HepG2 (cell line): ENCODE data around the gene CHCHD5. TPM values are rescaled to one million over a fixed set of nuclear protein-coding genes. Genes with fewer than 3 reads are reported as not detected.

Experiments
- ATAC-seq: fragments of 200-7000 bp; cut with Tn5 transposase; 3 replicates; pipeline ENCODE4 v1.9.1; 2020; ENCODE audit warnings: mild to moderate bottlenecking, moderate library complexity
- BruUV-seq: library from RNA; stranded (reverse); fragments of 400-500 nt; replicated peaks from 2 replicates; lab custom pipeline; 2021; lab: Mats Ljungman, UMichigan
- CTCF ChIA-PET: fragments of 300-600 bp; formaldehyde crosslinking; extraction: SDS; loops from one replicate; lab custom pipeline; 2021; ENCODE audit warnings: low total read pairs, inconsistent platforms, low intra/inter-chr PET ratio; lab: Yijun Ruan, JAX
- POLR2A ChIA-PET: fragments of 350-600 bp; sonication (Branson Sonifier 250); formaldehyde crosslinking; loops from one replicate; lab custom pipeline; 2020; ENCODE audit warnings: antibody characterized with exemption, inconsistent platforms; lab: Yijun Ruan, JAX
- DNase-seq: peaks from one replicate; pipeline ENCODE4 v3.0.0-alpha.2; 2015; ENCODE audit warnings: low spot score
- FAIRE-seq: peaks from 3 replicates; lab custom pipeline; 2011; peaks lifted over from hg19 to GRCh38; lab: Jason Lieb, UNC
- H2AFZ ChIP-seq: one replicate; pipeline ENCODE4 v1.6.1; 2011; ENCODE audit warnings: low read length, inconsistent platforms
- H3K27ac ChIP-seq: fragments of 300-600 bp; 3 replicates; pipeline ENCODE4 v1.8.0; 2011; ENCODE audit warnings: mixed run types, mild to moderate bottlenecking, mixed read lengths, low read length, inconsistent platforms; ENCODE audit not compliant: insufficient read depth; ENCODE audit errors: extremely low read length
- H3K27me3 ChIP-seq, 2 experiments: fragments of 200-600 bp in 1 of 2; 2 replicates in 1 of 2; 3 replicates in 1 of 2; pipeline versions ENCODE4 v1.6.0 to v1.8.0; 2011; ENCODE audit warnings: low read length in 2 of 2, mild to moderate bottlenecking in 2 of 2, moderate library complexity in 2 of 2, inconsistent platforms in 1 of 2; ENCODE audit not compliant: insufficient read depth in 2 of 2, control insufficient read depth in 1 of 2
- H3K36me3 ChIP-seq, 2 experiments: fragments of 200-600 bp in 1 of 2; replicated peaks in 1 of 2; 2 replicates in 1 of 2; 3 replicates in 1 of 2; pipeline versions ENCODE4 v1.5.1 to v1.8.0; 2011; ENCODE audit warnings: low read length in 2 of 2, inconsistent platforms in 1 of 2; ENCODE audit not compliant: insufficient read depth in 2 of 2, control insufficient read depth in 1 of 2
- H3K4me1 ChIP-seq: 2 replicates; pipeline ENCODE4 v1.5.1; 2012; ENCODE audit warnings: low read length, inconsistent platforms; ENCODE audit not compliant: insufficient read depth
- H3K4me2 ChIP-seq: 2 replicates; pipeline ENCODE4 v1.6.0; 2011; ENCODE audit warnings: low read depth, low read length, inconsistent platforms
- H3K4me3 ChIP-seq, 3 experiments: fragments of 200-600 bp in 1 of 3; sonication (generic), shearing (Covaris generic) in 1 of 3; replicated peaks in 1 of 3; 2 replicates each; pipeline ENCODE4 v1.5.1; 2011 to 2016; ENCODE audit warnings: low read length in 3 of 3, inconsistent platforms in 2 of 3, low read depth in 2 of 3, mild to moderate bottlenecking in 2 of 3, control low read depth in 1 of 3, mixed read lengths in 1 of 3; ENCODE audit not compliant: insufficient read depth in 1 of 3
- H3K79me2 ChIP-seq: one replicate; pipeline ENCODE4 v1.6.1; 2011; ENCODE audit warnings: low read length, inconsistent platforms; ENCODE audit not compliant: insufficient read depth
- H3K9ac ChIP-seq: 2 replicates; pipeline ENCODE4 v1.6.0; 2011; ENCODE audit warnings: mild to moderate bottlenecking, low read depth, low read length, inconsistent platforms; ENCODE audit not compliant: insufficient read depth
- H3K9me3 ChIP-seq: 2 replicates; pipeline ENCODE4 v1.5.1; 2012; ENCODE audit warnings: mild to moderate bottlenecking, low read length
- H4K20me1 ChIP-seq: 2 replicates; pipeline ENCODE4 v1.6.0; 2011; ENCODE audit warnings: inconsistent platforms, mild to moderate bottlenecking, low read length, moderate library complexity; ENCODE audit not compliant: insufficient read depth
- SETDB1 ChIP-seq: sonication (generic); formaldehyde crosslinking; IDR thresholded peaks from 2 replicates; pipeline ENCODE4 v1.5.1; 2020; ENCODE audit warnings: missing genetic modification reagents, mild to moderate bottlenecking, borderline replicate concordance
- SNRNP70 ChIP-seq: fragments of 200-400 bp; formaldehyde crosslinking; IDR thresholded peaks from 2 replicates; pipeline ENCODE4 v1.6.1; 2017; ENCODE audit warnings: mild to moderate bottlenecking, low read depth, low read length, moderate library complexity
- SRF ChIP-seq: IDR thresholded peaks from 2 replicates; pipeline ENCODE4 v1.6.1; 2011; ENCODE audit warnings: mild to moderate bottlenecking, low read depth, low read length, moderate library complexity
- ZBTB33 ChIP-seq: sonication (generic); formaldehyde crosslinking; IDR thresholded peaks from 2 replicates; pipeline ENCODE4 v1.4.0; 2020; ENCODE audit warnings: missing genetic modification reagents
- ZNF292 ChIP-seq: sonication (generic); formaldehyde crosslinking; IDR thresholded peaks from 2 replicates; pipeline ENCODE4 v1.8.1; 2022; ENCODE audit warnings: mild to moderate bottlenecking, low read depth, missing genetic modification reagents, borderline replicate concordance
- ZNF546 ChIP-seq: sonication (generic); formaldehyde crosslinking; conservative IDR thresholded peaks from 2 replicates; pipeline ENCODE4 v1.8.1; 2023; ENCODE audit warnings: mild to moderate bottlenecking, missing genetic modification reagents
- ZNF563 ChIP-seq: sonication (generic); formaldehyde crosslinking; IDR thresholded peaks from 2 replicates; pipeline ENCODE4 v1.8.0; 2022; ENCODE audit warnings: mild to moderate bottlenecking, moderate library complexity, missing genetic modification reagents
- ZNF687 ChIP-seq: sonication (generic); formaldehyde crosslinking; IDR thresholded peaks from 2 replicates; pipeline ENCODE4 v1.5.1; 2020; ENCODE audit warnings: mild to moderate bottlenecking, missing genetic modification reagents, moderate library complexity
- WGBS: methylation state at CpG from one replicate; pipeline ENCODE4 v1.1.6; 2017; ENCODE audit warnings: low lambda C conversion rate; 5-methylcytosine and 5-hydroxymethylcytosine counted together
- in situ Hi-C: cut with HindIII; loops from 2 replicates; pipeline ENCODE4 v1.10.0; 2017; ENCODE audit warnings: low pct_unique_long_range_greater_than_20kb; ENCODE audit not compliant: extremely low pct_ligation_motif_present
- intact Hi-C: fragments of 100-400 bp; cut with micrococcal nuclease; formaldehyde crosslinking; loops from one replicate; pipeline ENCODE4 v1.10.0; 2022; ENCODE audit not compliant: unreplicated experiment
- polyA plus RNA-seq, 8 experiments: library from polyadenylated mRNA; depleted of rRNA in 3 of 8; stranded (reverse) in 7 of 8; unstranded in 1 of 8; fragments of >200 nt; fragmentation: Illumina TruSeq in 4 of 8; extraction: Trizol in 4 of 8; gene quantifications; 2 replicates each; pipeline versions ENCODE4 v1.2.1 to v1.2.3, GENCODE V29; 2011 to 2016; ENCODE audit warnings: low read depth in 4 of 8, missing spikeins in 1 of 8, mixed read lengths in 1 of 8; ENCODE audit not compliant: insufficient read depth in 1 of 8
- total RNA-seq, 5 experiments: library from RNA; depleted of rRNA; stranded (reverse); fragments of >200 nt; fragmentation: Illumina TruSeq; extraction: Trizol; gene quantifications; 2 replicates each; pipeline ENCODE4 v1.2.3, GENCODE V29; 2016; ENCODE audit warnings: low read depth in 1 of 5

CHCHD5 gene
- total and polyA plus RNA-seq, 2 of the 13 experiments (the other 11 are each of a cell fraction or from before 2014, with no cell fraction given), result 19.0 to 23.9 TPM

GRCh38 chr2:112614201-112614840 is 29.9 kb downstream of the CHCHD5 start (continued):
- peak; percentile 39; the same call in 1 of the 2 replicates for TF ChIP-seq ZNF687 (CRISPR knock-in tag)
- TF ChIP-seq ZBTB33 (CRISPR knock-in tag), result peak; percentile 49; the same call in 1 of the 2 replicates
- 0 out of 2 replicates have a peak, but pooled peaks have one; percentile 32 for TF ChIP-seq ZNF292

- intact Hi-C loops (loop anchor here (10.0 kb wide), 1 partner anchor 270 kb away; no protein-coding TSS in a partner anchor), in situ Hi-C loops (no loop called here)
- Histone ChIP-seq H3K9me3 (no peaks in the 10 kb centered on the region), H3K36me3 (no peaks in the 10 kb centered on the region), H3K4me1 (peaks cover 41% of the 10 kb centered on the region), H3K9ac (no peak overlapping the region), H3K27me3 (peaks cover 2 to 3% of the 10 kb centered on the region in 2 experiments; a peak in 1 of 5 replicates), H4K20me1 (no peaks in the 10 kb centered on the region), H3K4me2 (peak overlapping the region; percentile 65), H2AFZ (no peak overlapping the region), H3K27ac (no peak overlapping the region), H3K4me3 (no peak overlapping the region), H3K79me2 (no peaks in the 10 kb centered on the region)
- TF ChIP-seq SRF, result no peak
- no peak for TF ChIP-seq ZNF546
- TF ChIP-seq SETDB1 (CRISPR knock-in tag), result no peak
- TF ChIP-seq SNRNP70, result no peak
- 0 out of 2 replicates have a peak, but pooled peaks have one; percentile 23 for TF ChIP-seq ZNF563
- FAIRE-seq (no peak), DNase-seq (no peak), ATAC-seq (no peak)
- POLR2A ChIA-PET, result interaction anchor here (1.0 kb wide), 1 partner anchor 30 kb away, joined by 4 read pairs; the partner anchor contains the start of gene SLC20A1
- no TSS peak for BruUV-seq
- 90% methylated on average over 7 of the region's 8 CpGs for WGBS
- CTCF ChIA-PET, result no interaction called here
Measured at GRCh38 chr2:112615051-112615450, 30.6 kb downstream of the CHCHD5 start.
